Measurements from ENCODE around the gene PROCR.

DNA sequence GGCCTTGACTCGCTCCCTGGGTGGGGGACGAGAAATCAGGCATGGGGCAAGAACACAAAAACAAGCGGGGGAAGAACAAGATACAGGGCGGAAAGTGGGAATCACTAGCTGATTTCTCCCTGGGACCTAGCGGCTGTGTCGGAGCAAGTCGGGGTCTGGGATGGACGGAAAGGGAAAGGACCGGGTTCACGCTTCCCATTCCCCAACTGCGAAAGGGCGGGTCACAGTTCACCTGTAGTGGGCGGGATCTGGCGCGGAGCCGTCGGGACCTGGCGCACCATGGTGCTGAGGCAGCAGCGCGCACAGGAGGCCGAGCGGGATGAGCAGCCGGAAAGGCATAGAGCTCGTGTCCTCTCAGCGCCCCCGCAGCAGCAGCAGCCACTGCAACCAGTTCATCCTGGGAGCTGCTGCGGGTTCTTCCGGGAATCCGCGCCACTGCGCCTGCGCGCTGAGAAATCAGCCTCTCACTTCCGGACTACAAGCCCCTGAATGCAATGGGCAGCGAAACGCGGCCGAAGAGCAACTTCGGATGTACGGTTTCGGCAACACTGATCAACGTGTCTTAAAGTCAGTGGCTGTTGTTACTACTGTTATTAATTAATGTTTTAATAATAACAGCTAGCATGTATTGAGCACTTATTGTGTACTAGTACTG, 24.8 kb upstream of the PROCR start, which contains the start of gene EDEM2:
- TF ChIP-seq, protein P1, sequence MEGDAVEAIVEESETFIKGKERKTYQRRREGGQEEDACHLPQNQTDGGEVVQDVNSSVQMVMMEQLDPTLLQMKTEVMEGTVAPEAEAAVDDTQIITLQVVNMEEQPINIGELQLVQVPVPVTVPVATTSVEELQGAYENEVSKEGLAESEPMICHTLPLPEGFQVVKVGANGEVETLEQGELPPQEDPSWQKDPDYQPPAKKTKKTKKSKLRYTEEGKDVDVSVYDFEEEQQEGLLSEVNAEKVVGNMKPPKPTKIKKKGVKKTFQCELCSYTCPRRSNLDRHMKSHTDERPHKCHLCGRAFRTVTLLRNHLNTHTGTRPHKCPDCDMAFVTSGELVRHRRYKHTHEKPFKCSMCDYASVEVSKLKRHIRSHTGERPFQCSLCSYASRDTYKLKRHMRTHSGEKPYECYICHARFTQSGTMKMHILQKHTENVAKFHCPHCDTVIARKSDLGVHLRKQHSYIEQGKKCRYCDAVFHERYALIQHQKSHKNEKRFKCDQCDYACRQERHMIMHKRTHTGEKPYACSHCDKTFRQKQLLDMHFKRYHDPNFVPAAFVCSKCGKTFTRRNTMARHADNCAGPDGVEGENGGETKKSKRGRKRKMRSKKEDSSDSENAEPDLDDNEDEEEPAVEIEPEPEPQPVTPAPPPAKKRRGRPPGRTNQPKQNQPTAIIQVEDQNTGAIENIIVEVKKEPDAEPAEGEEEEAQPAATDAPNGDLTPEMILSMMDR (IDR thresholded peaks at IDR 0.05; ENCODE audit: low read length) = no peak
- TF ChIP-seq EZH2phosphoT487 (IDR thresholded peaks at IDR 0.05; ENCODE audit: low read length) = no peak
- TF ChIP-seq EZH2 (optimal IDR thresholded peaks at IDR 0.05; ENCODE audit: low read depth, low read length) = no peak

All from MM.1S (cell line).